Stomach smooth muscle (tissue), 2 donors: ENCODE results near the gene GLRX3.
"Not testable (repeated sequence)": the region's sequence is repeated elsewhere in the genome, so short reads cannot be mapped to it uniquely, and the experiment has no call there.

Experiments used
- H3K27ac ChIP-seq: one replicate; pipeline ENCODE4 v1.7.0; 2013; ENCODE audit warnings: mild to moderate bottlenecking, low read length, inconsistent platforms
- H3K27me3 ChIP-seq, 2 donors: one replicate each; pipeline ENCODE4 v1.7.0; 2013; ENCODE audit warnings: low read length in 2 of 2; ENCODE audit not compliant: insufficient read depth in 2 of 2, control insufficient read depth in 1 of 2
- H3K36me3 ChIP-seq, 2 donors: one replicate each; pipeline ENCODE4 v1.7.0; 2013; ENCODE audit warnings: low read length in 2 of 2; ENCODE audit not compliant: control insufficient read depth in 2 of 2, insufficient read depth in 2 of 2
- H3K4me1 ChIP-seq: one replicate; pipeline ENCODE4 v1.7.0; 2013; ENCODE audit warnings: low read length; ENCODE audit not compliant: control insufficient read depth, insufficient read depth
- H3K4me3 ChIP-seq, 2 donors: one replicate each; pipeline ENCODE4 v1.7.0; 2013; ENCODE audit warnings: low read length in 2 of 2
- H3K9ac ChIP-seq, 2 donors: one replicate each; pipeline ENCODE4 v1.7.0; 2013; ENCODE audit warnings: low read length in 2 of 2, mild to moderate bottlenecking in 1 of 2
- H3K9me3 ChIP-seq, 2 donors: one replicate each; pipeline ENCODE4 v1.7.0; 2013; ENCODE audit warnings: low read length in 2 of 2; ENCODE audit not compliant: control insufficient read depth in 2 of 2
- donor health status: healthy.
- donor health status: Pancreatic carcinoma.

The GLRX3 gene

DNA sequence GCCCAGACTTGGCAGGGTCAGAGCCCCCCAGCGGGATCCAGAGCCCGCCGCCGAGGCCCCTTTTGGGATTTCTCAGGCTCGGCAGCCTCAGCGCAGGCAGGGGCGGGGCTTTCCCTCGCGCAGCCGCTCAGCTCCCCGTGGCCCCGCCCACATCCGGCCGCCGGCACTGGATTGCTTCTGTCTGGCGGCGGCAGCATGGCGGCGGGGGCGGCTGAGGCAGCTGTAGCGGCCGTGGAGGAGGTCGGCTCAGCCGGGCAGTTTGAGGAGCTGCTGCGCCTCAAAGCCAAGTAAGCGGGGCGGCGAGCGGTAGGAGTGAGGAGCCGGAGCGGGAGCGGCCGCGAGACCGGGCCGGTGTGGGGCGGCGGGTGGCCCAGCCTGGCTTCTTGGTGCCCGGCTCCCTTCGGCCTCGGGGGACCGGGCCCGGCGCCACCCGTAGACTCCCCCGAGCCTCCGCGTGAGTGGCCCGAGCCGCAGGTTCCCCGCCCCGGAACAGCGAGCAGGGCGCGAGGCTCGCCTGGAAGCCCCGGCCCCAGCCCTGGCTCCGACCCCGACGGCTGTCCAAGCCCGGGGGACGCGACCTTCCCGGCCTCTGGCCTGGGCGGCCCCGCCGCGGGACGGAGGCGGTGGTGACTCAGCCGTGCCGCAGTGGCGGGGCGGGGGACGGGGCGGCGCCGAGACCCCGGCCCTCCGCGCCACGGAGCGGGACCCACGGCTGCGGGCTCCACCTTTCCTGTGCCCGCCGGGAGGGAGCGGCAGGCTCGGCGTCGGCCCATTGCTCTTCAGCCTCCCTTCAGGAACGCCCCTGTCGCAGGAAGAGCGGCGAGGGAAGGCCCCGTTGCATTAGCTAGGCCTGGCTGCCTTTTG is at the start of gene GLRX3:
Gene GLRX3 (plus strand): TSS at position 166 of the 864 bp plus-strand sequence. CDS start 30 bp downstream, at position 196.
- Histone ChIP-seq H3K27me3 (peaks cover 0 to 2% of the 10 kb centered on the region in 2 donors), H3K27ac (peak within 1 kb of the TSS; percentile 62), H3K4me3 (peak within 1 kb of the TSS; percentile 89 to 97), H3K4me1 (peaks cover 26% of the 10 kb centered on the region), H3K36me3 (no peaks in the 10 kb centered on the region), H3K9ac (peak within 1 kb of the TSS; percentile 84 to 87), H3K9me3 (no peaks in the 10 kb centered on the region)

DNA sequence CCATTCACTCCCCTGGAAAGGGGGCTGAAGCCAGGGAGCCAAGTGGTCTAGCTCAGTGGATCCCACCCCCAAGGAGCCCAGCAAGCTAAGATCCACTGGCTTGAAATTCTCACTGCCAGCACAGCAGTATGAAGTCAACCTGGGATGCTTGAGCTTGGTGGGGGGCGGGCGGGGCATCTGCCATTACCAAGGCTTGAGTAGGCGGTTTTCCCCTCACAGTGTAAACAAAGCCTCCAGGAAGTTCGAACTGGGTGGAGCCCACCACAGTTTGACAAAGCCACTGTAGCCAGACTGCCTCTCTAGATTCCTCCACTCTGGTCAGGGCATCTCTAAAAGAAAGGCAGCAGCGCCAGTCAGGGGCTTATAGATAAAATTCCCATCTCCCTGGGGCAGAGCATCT is 45.6 kb upstream of the GLRX3 start:
- H3K4me1 ChIP-seq, H3K36me3 ChIP-seq, H3K9me3 ChIP-seq, H3K27me3 ChIP-seq, H3K4me3 ChIP-seq, H3K27ac ChIP-seq, H3K9ac ChIP-seq: not testable (repeated sequence)

- Histone ChIP-seq H3K27ac (no peak overlapping the region), H3K9me3 (no peaks in the 10 kb centered on the region), H3K36me3 (peaks cover 3 to 5% of the 10 kb centered on the region in 2 donors), H3K9ac (no peak overlapping the region), H3K4me3 (no peak overlapping the region), H3K4me1 (no peaks in the 10 kb centered on the region), H3K27me3 (no peaks in the 10 kb centered on the region)
These were observed 36.8 kb upstream of the GLRX3 start for GRCh38 chr10:130099344-130099743.

DNA sequence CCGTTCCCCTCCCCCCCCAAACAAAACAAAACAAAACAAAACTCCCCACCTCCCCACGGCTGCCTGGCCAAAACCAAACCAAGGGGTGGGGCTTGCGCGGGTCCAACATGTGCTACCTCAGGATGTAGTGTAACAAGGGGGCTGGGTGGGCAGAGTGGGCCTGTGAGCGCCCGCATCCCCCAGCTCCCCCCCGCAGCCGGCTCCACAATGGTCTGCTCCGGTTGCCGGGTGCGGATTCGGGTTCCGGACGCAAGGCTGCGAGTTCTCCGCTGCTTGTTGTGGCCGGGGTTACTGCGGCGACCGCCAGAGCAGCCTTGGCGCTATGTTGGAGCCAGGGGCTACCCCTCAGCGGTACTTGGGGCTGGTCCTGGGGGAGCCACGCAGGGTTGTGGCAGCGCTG is 30.5 kb upstream of the GLRX3 start:
- Histone ChIP-seq H3K36me3 (peaks cover 3 to 5% of the 10 kb centered on the region in 2 donors), H3K9ac (no peak overlapping the region), H3K9me3 (no peaks in the 10 kb centered on the region), H3K27ac (no peak overlapping the region), H3K4me1 (peaks cover 15% of the 10 kb centered on the region), H3K27me3 (no peaks in the 10 kb centered on the region), H3K4me3 (no peak overlapping the region)

GRCh38 chr10:130108146-130108545 is 28.0 kb upstream of the GLRX3 start:
- H3K4me3 ChIP-seq, H3K27ac ChIP-seq, H3K9ac ChIP-seq, H3K27me3 ChIP-seq, H3K9me3 ChIP-seq, H3K36me3 ChIP-seq: not testable (repeated sequence)
- H3K4me1 ChIP-seq = peaks cover 29% of the 10 kb centered on the region

DNA sequence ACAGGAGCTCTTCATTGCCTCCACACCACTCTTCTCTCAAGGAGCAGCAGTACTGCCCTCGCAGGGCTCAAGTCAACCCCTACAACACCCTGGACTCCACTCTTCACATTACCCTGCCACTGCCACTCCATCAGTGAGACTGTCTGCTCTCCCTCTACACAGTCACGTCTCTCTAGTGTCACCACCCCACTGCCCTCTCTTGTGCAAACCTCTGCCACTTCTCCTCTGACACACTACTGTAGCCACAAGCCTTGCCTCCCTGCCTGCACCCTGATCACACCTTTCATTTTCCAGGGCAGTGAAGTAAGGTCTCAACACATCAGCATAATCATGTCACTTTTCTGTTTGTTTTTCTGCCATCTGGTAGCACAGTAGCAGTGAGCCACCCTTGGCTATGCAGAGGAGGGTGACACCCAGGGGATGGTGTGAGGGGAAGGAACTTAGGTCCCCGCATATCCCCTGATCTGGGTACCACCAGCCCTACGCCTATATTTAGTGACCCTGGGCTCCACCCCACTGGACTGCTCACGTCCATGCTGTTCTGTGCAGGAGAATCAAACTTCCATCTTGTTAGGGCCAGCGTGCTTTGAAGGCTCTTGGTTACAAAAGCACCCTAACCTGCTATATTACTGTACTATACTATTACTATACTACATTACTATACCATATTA is 27.1 kb upstream of the GLRX3 start:
- Histone ChIP-seq H3K4me1 (peaks cover 29% of the 10 kb centered on the region), H3K4me3 (peak overlapping the region; percentile 91 to 95), H3K9me3 (no peaks in the 10 kb centered on the region), H3K27ac (no peak overlapping the region), H3K9ac (peak overlapping the region in 1 of 2 donors; percentile 69), H3K27me3 (no peaks in the 10 kb centered on the region), H3K36me3 (peaks cover under 1 to 1% of the 10 kb centered on the region in 2 donors)

DNA sequence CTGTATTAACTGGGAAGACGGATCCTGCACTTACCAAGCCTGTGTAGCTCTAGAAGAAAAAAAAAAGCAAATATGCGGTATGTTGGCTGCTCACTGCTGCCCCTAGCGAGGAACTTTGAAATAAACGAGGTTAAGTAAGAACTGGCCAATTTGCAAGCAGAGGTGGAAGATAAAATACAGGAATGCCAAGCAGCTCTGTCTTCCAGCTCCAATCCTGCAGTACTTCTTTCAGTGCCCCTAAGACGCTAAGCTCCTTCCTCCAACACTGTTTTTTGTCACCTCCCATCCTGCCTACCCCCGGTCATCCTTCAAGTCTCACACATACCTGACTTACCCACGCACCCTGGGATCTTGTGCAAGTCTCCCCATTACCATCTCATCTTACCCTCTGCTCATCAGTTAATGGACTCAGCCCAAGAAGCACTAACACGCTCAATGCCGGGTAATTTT is 26.4 kb upstream of the GLRX3 start:
- H3K9me3 ChIP-seq = no peaks in the 10 kb centered on the region
- H3K9ac ChIP-seq = peak overlapping the region; percentile 69 to 85
- no peaks in the 10 kb centered on the region for H3K36me3 ChIP-seq

DNA sequence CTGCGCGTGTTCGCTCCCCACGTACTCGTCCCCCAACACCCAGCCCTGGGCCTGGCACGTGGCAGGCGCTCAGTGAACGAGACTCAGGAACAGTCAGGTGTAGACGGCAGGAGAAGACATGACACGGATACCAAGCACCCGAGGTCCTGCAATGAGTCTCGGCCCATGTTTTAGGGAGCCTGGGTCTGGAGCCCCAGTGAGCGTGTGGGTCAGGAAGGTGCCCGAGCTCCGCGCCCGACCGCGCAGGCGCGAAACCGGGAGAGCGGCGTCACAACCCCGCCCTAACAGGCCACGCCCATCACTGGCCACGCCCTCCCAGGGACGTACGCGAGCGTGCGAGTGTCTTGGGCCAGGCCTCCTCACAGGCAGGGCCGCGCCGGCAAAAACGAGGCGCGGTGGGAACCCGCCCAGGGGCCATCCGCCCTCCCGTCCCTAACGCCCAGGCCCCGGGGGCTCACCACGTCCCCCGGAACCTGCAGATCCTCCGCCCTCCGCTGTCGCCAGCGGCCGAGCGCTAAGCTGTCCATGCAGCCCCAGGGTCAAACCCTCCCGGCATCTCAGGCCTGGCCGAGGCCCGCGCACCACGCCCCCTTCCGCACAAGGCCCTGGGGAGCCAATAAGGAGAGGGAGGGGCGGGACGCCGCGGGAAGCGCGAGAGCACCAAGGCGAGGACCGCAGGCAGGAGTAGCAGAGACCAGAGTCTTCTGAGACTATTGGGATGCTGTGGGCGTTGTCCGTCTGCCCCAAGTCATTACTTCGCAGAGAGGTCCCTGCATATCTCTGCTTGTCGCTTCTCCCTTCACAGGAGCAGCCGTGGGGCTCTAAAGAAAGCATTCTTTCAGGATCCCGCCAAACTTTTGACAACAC is 25.7 kb upstream of the GLRX3 start, which contains the start of gene C10orf143:
Gene C10orf143 (minus strand): TSS at position 585 of the 867 bp plus-strand sequence. CDS start 58 bp downstream, at position 527.
- Histone ChIP-seq H3K4me1 (peaks cover 29% of the 10 kb centered on the region), H3K9ac (peak within 1 kb of the TSS; percentile 69 to 85), H3K27me3 (no peaks in the 10 kb centered on the region), H3K4me3 (peak within 1 kb of the TSS; percentile 91 to 95), H3K36me3 (no peaks in the 10 kb centered on the region), H3K27ac (peak within 1 kb of the TSS; percentile 82), H3K9me3 (no peaks in the 10 kb centered on the region)

More for the DNA sequence above, 26.4 kb upstream of the GLRX3 start:
- H3K27ac ChIP-seq = peak overlapping the region; percentile 82
- no peaks in the 10 kb centered on the region for H3K27me3 ChIP-seq
- peaks cover 29% of the 10 kb centered on the region for H3K4me1 ChIP-seq
- H3K4me3 ChIP-seq = peak overlapping the region; percentile 91 to 95

- Histone ChIP-seq H3K9me3 (no peaks in the 10 kb centered on the region), H3K4me1 (peaks cover 29% of the 10 kb centered on the region), H3K9ac (peak overlapping the region; percentile 69 to 84)
These were observed 24.9 kb upstream of the GLRX3 start for GRCh38 chr10:130111113-130111851.

GRCh38 chr10:130111852-130112180 is 24.4 kb upstream of the GLRX3 start:
- peaks cover 29% of the 10 kb centered on the region for H3K4me1 ChIP-seq
- H3K4me3 ChIP-seq = peak overlapping the region; percentile 91 to 95
- no peaks in the 10 kb centered on the region for H3K36me3 ChIP-seq
- H3K9me3 ChIP-seq = no peaks in the 10 kb centered on the region
- H3K9ac ChIP-seq = peak overlapping the region in 1 of 2 donors; percentile 84
- H3K27ac ChIP-seq = peak overlapping the region; percentile 82
- no peaks in the 10 kb centered on the region for H3K27me3 ChIP-seq

More at GRCh38 chr10:130111113-130111851, 24.9 kb upstream of the GLRX3 start:
- Histone ChIP-seq H3K4me3 (peak overlapping the region; percentile 91 to 95), H3K36me3 (no peaks in the 10 kb centered on the region), H3K27me3 (no peaks in the 10 kb centered on the region), H3K27ac (peak overlapping the region; percentile 82)
